ENCODE results near the gene USP2. TPM values are rescaled to one million over a fixed set of nuclear protein-coding genes. Genes with fewer than 3 reads are reported as not detected.

USP2 gene
- total RNA-seq, 2 experiments from 2014 or later: 10.6 to 24.5 TPM

GRCh38 chr11:119363081-119363850 lies 18.2 kb downstream of the USP2 start:
- DNase-seq (ENCODE audit: low spot score): no peak
- Histone ChIP-seq H3K27ac (ENCODE audit: low read depth, low read length, poor library complexity, severe bottlenecking) (peak overlapping the region; percentile 83), H3K79me2 (ENCODE audit: insufficient read depth, low read depth, low read length) (peaks cover 27% of the 10 kb centered on the region), H2AFZ (ENCODE audit: low read length) (no peak overlapping the region), H3K9me3 (ENCODE audit: low read length) (no peaks in the 10 kb centered on the region), H3K4me2 (ENCODE audit: low read length) (peak overlapping the region; percentile 92), H4K20me1 (ENCODE audit: insufficient read depth, low read length) (no peaks in the 10 kb centered on the region), H3K4me1 (ENCODE audit: insufficient read depth, low read length, poor library complexity, severe bottlenecking) (peaks cover 83% of the 10 kb centered on the region), H3K9me2 (ENCODE audit: insufficient read depth, low read length) (no peaks in the 10 kb centered on the region), H3K4me3 (ENCODE audit: low read depth, low read length, poor library complexity, severe bottlenecking) (peak overlapping the region; percentile 78), H3K36me3 (ENCODE audit: insufficient read depth, low read length) (peaks cover 13% of the 10 kb centered on the region)
- CTCF ChIA-PET (ENCODE audit: unreplicated experiment): interaction anchor here (0.6 to 0.7 kb wide), 2 partner anchors 60 to 191 kb away, joined by 3 to 6 read pairs; no protein-coding TSS in a partner anchor
- BruUV-seq (replicated peaks): no TSS peak
- POLR2A ChIA-PET: interaction anchor here (1.5 to 4.5 kb wide), 2 partner anchors 12 to 29 kb away, joined by 4 to 26 read pairs; partner anchors contain the start of gene RNF26
- intact Hi-C loops (cut with micrococcal nuclease; ENCODE audit: unreplicated experiment): loop anchor here (5.0 kb wide), 1 partner anchor 121 kb away; no protein-coding TSS in a partner anchor
- no peak for TF ChIP-seq EZH2phosphoT487 (IDR thresholded peaks at IDR 0.05; ENCODE audit: borderline replicate concordance, low read depth, low read length)
- no peak for TF ChIP-seq CTCF (conservative IDR thresholded peaks at IDR 0.05; ENCODE audit: low read length)

- Histone ChIP-seq H3K4me3 (ENCODE audit: low read depth, low read length, poor library complexity, severe bottlenecking) (peak overlapping the region; percentile 78), H3K79me2 (ENCODE audit: insufficient read depth, low read depth, low read length) (peaks cover 27% of the 10 kb centered on the region), H4K20me1 (ENCODE audit: insufficient read depth, low read length) (no peaks in the 10 kb centered on the region), H3K9me3 (ENCODE audit: low read length) (no peaks in the 10 kb centered on the region), H3K36me3 (ENCODE audit: insufficient read depth, low read length) (peaks cover 19% of the 10 kb centered on the region), H3K4me1 (ENCODE audit: insufficient read depth, low read length, poor library complexity, severe bottlenecking) (peaks cover 82% of the 10 kb centered on the region), H3K9me2 (ENCODE audit: insufficient read depth, low read length) (no peaks in the 10 kb centered on the region), H3K27ac (ENCODE audit: low read depth, low read length, poor library complexity, severe bottlenecking) (peak overlapping the region; percentile 83), H2AFZ (ENCODE audit: low read length) (no peak overlapping the region), H3K4me2 (ENCODE audit: low read length) (peak overlapping the region; percentile 92)
- peak; percentile 55 for DNase-seq (ENCODE audit: low spot score)
- ChIA-PET POLR2A (interaction anchor here (1.1 to 4.5 kb wide), 3 partner anchors 12 to 256 kb away, joined by 3 to 26 read pairs (median 4); partner anchors contain the start of genes C2CD2L and RNF26), CTCF (ENCODE audit: unreplicated experiment) (interaction anchor here (0.7 to 2.0 kb wide), 3 partner anchors 8 to 60 kb away, joined by 3 to 7 read pairs (median 4); partner anchors contain the start of gene USP2)
- no TSS peak for BruUV-seq (replicated peaks)
- intact Hi-C loops (cut with micrococcal nuclease; ENCODE audit: unreplicated experiment): loop anchor here (5.0 kb wide), 1 partner anchor 120 kb away; no protein-coding TSS in a partner anchor
- no peak for TF ChIP-seq CTCF (conservative IDR thresholded peaks at IDR 0.05; ENCODE audit: low read length)
- no peak for TF ChIP-seq EZH2phosphoT487 (IDR thresholded peaks at IDR 0.05; ENCODE audit: borderline replicate concordance, low read depth, low read length)
Observed at GRCh38 chr11:119362741-119363080, 18.8 kb downstream of the USP2 start.

Data from OCI-LY7 (cell line).